CD4-positive, alpha-beta T cell treated with Interleukin-17A for 4 hours (primary cell): ENCODE results near the gene USP21.
"Not testable (repeated sequence)": the region's sequence is repeated elsewhere in the genome, so short reads cannot be mapped to it uniquely, and the experiment has no call there.

Source experiments
- DNase-seq: peaks from one replicate; pipeline ENCODE4 v3.0.0-alpha.2; 2020; ENCODE audit warnings: mixed read lengths

The USP21 gene, protein sequence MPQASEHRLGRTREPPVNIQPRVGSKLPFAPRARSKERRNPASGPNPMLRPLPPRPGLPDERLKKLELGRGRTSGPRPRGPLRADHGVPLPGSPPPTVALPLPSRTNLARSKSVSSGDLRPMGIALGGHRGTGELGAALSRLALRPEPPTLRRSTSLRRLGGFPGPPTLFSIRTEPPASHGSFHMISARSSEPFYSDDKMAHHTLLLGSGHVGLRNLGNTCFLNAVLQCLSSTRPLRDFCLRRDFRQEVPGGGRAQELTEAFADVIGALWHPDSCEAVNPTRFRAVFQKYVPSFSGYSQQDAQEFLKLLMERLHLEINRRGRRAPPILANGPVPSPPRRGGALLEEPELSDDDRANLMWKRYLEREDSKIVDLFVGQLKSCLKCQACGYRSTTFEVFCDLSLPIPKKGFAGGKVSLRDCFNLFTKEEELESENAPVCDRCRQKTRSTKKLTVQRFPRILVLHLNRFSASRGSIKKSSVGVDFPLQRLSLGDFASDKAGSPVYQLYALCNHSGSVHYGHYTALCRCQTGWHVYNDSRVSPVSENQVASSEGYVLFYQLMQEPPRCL

DNA sequence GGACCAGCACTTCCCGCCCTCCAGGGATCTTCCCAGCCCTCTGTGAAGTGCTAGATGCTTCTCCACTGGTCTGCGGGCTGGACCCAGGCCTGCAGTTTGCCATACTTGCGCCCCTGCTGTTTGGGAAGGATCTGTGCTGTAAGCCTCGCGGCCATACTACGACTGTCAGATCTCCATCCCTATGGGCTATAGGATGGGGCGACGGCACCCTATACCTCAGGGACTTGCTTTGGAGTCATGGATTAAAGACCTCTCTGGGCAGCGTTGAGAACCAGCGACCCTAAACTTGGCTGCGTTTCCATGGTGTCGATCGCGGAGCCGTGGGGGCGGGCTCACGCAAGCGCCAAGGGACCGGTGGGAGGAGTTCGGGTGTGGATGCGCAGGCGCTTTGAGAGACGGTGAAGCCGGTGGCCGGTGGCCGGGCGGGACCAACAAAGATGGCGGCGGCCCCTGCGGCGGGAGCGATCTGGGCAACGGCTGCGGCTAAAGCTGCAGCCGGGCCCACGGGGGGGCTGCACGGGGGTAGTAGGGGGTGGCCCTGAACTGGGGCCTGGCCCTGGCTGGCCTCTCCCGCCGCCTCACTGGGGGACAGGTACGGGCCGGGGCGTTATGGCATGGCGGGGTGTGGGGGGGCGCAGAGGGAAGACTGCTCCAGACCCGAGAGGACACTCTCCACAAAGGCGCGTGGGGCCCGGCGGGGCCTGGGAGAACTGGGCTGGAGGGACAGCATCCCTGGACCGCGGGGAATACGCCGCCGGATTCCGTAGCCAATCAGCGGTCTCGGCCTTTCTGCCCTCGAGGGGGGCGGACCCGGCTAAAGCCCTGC, at the start of gene USP21:
USP21 (plus strand) TSS at position 414 of the 826 bp plus-strand sequence. CDS start 1,141 bp downstream, outside the sequence.
- DNase-seq, result peak; percentile 95

DNA sequence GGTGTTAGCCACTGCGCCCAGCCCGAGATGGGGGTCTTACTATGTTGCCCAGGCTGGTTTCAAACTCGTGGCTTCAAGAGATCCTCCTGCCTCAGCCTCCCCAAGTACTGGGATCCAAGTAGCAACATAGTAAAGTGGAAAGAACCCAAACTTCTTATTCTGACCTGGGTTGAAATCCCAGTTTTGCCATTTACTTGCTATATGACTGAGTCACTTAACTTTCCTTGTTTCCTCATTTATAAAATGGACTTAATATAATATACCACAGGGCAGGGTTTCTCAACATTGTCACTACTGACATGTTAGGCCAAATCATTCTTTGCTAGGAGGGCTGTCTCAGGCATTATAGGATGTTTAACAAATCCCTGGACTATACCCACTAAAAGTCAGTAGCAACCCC, 48.2 kb upstream of the USP21 start:
- no peak for DNase-seq

DNA sequence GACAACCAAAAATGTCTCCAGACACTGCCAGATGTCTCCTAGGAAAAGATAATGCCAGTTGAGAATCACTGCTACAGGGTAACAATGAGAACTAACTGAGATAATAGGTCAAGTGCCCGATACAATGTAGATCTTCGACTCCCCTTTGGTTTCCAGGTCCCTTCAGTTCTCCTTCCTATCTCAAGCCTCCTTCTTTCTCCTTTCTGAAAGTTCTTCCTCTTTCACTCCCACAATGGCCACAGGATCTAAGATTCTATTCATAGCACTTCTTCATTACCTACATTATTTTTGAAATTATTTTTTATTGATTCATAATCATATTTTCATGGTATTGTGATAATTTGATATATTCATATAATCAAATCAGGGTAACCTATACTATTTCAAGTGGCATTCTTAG, 47.8 kb upstream of the USP21 start:
- no peak for DNase-seq

DNA sequence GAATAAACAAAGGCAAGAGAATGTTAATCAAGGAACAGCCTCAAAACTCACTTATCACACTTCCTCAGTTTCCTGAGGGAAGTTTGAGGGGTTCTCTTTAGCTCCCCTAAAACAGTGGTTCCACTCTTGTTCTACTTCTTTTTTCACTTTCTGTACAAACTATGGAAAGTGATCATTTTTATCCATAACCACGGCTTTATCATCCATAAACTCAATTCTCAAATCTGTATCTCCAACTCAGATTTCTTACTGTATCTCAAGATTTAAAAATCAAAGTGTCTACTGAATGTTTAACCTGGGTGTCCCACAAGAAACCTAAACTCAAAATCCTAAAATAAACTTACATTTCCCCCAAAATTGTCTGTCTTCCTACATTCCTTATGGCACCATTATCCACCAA, 45.4 kb upstream of the USP21 start:
- DNase-seq, result no peak

DNA sequence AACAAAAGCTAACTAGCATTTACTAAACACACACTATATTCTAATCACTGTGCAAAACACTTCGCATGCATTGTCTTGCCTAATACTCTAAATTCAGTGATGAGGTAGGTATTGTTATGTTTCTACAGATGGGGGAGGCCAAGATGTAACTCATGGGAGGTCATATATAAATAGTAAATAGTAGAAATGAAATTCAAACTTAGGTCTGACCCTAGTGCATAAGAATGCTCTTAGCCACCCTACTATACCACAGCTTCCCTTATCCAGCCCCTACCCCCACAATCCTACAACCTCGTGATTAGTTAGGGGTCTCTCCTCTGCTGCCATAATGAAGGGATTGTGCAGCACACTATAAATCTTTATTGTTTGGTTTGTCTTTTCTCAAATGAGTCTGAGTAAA, 44.7 kb upstream of the USP21 start:
- DNase-seq, result no peak

DNA sequence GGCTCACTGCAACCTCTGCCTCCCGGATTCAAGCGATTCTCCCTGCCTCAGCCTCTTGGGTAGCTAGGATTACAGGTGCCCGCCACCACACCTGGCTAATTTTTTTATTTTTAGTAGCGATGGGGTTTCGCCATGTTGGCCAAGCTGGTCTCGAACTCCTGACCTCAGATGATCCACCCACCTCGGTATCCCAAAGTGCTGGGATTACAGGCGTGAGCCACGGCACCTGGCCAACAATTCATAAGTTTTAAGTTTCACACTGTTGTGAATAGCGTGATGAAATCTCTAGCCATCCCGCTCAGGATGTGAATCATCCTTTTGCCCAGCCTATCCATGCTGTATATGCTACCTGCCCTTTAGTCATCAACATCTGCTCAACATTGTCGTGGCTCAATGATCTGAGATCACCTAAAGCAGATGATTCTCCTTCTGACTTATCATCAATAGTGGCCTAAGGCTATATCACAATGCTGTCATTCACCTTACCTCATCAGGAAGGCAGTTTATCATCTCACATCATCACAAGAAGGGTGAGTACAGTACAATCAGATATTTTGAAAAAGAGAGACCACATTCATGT, 44.1 kb upstream of the USP21 start:
- DNase-seq, result peak; percentile 26

DNA sequence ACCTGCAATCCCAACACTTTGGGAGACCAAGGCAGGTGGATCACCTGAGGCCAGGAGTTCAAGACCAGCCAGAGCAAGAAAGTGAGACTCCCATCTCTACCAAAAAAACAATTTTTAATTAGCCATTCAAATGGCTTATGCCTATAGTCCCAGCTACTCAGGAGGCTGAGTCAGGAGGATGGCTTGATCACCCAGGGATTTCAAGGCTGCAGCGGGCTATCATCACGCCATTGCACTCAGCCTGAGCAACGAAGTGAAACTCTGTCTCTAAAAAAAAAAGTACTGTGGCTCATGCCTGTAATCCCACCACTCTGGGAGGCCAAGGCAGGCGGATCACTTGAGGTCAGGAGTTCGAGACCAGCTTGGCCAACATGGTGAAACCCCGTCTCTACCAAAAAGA, 43.3 kb upstream of the USP21 start:
- not testable (repeated sequence) for DNase-seq

DNA sequence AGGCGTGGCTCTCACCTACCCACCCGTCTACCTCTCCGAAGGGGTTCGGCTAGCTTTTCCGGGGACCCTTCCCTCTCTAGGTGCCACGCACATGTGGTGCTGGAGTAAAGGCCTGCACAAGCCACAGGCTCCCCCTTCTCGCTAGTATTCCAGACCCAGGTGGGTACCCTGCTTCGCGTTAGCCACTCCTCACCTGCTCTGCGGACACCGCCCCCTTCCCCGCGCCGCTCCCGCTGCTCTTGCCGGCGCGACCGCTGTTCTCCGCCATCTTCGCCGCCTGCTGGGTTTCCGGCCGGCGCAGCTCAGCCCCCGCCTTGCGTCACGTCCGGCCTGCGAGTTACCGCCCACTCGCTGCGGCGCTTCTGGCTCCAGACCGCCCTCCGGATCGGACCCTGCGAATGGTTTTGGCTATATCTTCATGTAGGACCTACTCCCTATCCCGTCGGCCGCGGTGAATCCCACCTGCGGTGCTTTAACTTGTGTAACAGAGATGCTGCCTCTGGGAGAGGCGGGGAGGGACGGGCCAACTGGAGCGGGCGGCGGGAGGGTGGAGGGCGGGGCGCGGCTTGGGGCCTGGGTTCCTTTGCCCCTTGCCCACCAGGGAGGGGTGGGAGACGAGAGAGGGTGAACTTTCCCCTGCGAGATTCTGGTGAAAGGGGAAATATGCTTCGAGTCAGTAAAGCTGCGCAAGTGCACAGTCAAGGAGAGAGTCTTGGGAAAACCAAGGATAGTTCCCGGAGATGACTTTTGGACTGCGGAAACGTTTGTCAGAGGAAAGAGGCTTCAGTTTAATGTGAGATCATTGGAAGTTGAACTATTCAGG, 41.3 kb upstream of the USP21 start, which contains the start of the genes NIT1 and PFDN2:
NIT1 (plus strand) TSS at position 347 of the 823 bp plus-strand sequence; CDS start at position 419, 72 bp downstream.
PFDN2 (minus strand) TSS at position 279 of the 823 bp plus-strand sequence; CDS start at position 268, 11 bp downstream.
- peak; percentile 86 for DNase-seq

DNA sequence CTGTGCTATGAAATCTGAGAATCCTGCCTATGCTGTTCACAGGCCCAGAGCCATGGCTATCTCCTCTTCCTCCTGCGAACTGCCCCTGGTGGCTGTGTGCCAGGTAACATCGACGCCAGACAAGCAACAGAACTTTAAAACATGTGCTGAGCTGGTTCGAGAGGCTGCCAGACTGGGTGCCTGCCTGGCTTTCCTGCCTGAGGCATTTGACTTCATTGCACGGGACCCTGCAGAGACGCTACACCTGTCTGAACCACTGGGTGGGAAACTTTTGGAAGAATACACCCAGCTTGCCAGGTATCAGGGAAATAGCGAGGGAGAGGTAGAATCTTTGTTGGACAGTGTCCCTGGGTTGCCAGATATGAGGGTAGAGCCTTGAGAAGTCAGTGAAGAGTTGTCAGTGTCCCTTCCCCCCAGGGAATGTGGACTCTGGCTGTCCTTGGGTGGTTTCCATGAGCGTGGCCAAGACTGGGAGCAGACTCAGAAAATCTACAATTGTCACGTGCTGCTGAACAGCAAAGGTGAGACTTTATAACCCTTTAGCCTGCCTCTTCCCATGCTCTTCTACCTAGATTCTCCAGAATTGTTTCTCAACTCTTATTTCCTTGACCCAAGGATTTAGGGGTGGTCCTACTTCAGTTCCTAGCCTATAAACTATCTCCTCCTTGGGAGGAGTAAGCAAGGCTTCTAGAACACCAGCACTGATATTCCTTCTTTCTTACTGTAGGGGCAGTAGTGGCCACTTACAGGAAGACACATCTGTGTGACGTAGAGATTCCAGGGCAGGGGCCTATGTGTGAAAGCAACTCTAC, 40.0 kb upstream of the USP21 start:
- DNase-seq, result peak; percentile 58

DNA sequence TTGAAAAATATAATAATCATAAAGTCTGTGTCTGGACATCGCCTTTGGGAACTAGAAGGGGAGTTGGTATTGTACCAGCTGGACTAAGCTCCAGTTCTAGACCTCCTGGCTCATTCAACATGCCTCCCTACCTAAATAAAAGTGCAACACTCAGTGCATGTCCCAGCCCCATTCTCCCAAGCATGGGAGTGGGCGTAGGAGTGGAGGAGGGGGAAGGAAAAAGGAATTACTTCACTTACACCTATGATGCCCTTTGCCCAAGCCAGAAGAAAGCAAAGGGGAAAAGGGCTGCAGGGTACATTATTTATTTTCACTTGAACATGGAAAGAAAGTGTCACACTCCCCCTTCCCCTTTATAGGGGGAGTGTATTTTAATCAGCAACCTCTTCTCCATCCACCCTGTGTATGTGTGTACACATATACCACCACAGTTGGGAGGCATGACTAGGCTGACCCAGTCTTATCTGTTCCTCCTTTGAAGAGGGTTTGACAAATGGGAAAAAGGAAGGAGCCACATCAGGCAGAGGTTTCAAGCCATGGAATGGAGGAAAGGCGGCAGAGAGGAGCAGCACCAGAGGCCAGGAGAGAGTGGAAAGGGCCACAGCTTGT, 38.2 kb upstream of the USP21 start:
- no peak for DNase-seq

DNA sequence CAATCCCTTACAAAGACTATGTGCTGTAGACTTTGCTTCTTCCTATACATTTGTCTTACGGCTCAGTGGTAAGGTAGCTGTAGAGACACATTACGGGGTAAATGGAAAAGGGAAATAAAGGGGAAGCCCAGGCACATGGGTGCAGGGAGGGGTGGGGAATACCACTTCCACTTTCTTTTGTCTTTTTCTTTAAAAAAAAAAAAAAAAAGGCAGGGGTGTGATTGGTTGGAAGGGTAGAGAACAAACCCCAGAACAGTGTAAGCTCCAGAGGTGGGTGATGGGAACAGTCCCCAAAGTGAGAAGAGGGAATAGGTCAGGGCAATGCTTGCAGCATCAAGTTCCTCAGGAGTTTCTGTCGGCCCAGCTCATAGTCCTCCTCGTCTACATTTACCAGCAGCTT, 37.5 kb upstream of the USP21 start:
- no peak for DNase-seq

DNA sequence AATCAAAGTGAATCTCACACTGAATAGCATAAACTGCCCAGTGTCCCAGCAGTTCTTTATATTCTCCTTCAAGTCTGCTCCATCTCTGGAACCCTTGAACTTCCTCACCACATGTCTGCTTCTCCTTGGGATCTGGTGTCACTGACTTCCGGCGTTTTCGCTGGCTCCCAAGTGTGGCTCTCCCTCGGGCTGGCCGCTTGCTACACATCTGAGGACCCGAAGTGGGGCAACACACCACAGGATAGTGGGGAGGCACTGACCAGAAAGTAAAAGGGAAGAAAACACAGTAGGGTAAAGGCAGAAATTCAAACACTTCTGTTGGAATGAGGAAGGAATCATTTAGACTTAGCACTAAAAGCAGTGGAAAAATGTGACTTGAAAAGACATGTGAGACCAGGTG, 36.3 kb upstream of the USP21 start:
- no peak for DNase-seq

DNA sequence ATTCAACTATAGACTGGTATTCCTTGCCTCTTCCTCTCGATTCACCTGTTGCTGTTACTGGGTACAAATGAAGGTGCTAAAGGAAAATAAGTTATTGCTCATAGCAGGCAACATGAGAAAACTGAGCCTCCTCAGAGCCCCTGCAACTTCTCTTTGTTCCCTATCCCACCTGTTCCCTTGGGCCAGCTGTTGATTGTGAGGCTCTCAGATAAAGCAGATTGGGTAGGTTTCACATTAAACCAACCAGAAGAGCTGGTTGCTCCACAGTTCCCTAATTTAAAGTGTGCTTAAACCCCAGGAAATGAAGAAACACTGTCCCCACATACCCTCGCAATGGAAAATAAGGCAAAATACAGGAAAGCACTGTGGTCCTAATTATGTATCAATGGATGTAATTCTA, 31.7 kb upstream of the USP21 start:
- DNase-seq, result no peak

DNA sequence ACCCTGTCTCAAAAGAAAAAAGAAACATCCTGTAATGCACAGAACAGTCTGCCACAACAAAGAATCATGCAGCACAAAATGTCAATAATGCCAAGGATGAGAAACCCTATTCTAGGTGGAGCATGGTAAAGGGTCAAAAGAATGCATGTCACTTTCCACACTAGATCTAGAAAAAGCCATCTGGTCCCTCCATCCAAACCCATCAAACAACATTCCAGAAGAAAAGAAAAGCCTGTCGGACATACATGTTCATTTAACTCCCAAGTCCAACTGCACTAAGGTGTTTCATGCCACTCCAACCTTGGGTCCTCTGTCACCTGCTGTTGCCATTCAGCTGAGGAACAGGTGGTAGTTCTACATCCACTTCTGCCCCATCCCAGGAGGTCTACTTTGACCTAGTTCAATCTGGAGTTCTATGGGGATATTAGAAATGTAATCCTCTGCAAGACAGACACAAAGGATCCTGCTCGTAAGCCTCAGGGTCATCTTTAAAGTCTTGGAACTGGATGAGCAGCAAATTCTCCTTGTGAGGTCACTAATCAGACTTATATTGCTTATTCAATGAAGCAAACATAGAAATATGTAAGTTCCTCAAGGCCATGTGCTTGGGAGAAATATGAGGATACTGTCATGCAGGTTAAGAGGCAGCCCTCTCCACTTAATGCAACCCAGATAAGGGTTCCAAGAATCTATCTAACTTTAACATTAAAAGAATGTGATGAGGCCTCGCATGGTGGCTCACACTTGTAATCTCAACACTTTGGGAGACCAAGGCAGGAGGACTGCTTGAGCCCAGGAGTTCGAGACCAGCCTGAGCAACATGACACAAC, 30.5 kb upstream of the USP21 start:
- DNase-seq, result no peak

DNA sequence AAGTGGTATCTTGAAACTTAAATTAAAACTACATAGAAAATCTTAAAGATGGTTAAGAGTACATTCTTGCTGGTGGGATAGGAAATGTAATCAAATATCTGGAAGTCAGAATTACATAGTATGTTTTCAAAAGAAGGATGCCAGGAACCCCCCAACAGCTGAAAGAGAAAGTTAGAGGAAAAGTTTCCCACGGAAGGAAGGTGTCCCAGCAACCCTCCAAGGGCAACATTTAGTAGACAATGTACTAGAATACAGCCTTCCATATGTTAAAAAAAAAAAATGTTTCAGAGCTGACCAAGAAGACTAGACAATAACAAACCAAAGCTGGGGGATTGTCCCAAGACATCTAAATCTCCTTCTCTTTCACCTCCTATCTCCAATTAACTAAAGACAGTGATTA, 29.0 kb upstream of the USP21 start:
- no peak for DNase-seq

DNA sequence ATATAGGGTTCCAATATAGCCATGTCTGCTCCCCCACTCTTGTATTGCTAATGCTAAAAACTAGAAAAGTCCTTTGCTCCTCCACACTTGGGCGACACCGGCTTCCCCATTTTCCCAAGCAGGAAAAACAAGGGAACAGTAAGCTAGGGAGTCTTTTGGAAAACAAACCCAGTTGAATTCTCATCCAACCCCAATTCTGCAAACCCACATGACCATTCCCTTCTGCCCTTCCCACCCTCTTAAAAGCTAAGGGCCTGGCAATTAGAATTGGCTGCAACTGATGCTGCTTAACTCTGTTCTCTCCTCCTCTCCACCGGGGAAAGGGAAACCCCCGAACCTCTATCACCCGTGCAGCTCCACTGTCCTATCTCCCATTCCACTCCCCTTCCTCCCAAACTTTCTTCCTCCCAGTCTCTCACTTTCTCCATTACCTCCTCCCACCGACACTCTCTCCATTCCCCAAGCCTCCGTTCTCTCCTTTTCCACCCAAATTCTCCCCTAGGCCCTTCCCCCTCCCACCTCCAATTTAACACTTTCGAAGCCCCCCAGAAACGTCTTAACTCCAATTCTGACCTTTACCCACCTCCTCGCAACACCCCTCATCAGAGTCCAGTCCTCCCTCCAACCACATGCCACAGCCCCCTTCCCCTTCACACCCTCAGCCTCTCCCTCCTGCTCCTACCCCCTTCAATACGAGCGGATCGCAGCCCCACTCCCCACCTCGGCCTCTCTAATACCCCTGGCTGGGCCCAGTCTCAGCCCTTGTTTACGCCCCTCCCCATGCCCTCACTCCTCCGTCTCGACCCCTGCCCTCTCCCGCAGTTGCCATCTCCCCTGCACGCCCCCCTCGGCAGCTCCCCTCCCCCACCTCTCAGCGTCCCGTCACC, 27.5 kb upstream of the USP21 start:
- no peak for DNase-seq

DNA sequence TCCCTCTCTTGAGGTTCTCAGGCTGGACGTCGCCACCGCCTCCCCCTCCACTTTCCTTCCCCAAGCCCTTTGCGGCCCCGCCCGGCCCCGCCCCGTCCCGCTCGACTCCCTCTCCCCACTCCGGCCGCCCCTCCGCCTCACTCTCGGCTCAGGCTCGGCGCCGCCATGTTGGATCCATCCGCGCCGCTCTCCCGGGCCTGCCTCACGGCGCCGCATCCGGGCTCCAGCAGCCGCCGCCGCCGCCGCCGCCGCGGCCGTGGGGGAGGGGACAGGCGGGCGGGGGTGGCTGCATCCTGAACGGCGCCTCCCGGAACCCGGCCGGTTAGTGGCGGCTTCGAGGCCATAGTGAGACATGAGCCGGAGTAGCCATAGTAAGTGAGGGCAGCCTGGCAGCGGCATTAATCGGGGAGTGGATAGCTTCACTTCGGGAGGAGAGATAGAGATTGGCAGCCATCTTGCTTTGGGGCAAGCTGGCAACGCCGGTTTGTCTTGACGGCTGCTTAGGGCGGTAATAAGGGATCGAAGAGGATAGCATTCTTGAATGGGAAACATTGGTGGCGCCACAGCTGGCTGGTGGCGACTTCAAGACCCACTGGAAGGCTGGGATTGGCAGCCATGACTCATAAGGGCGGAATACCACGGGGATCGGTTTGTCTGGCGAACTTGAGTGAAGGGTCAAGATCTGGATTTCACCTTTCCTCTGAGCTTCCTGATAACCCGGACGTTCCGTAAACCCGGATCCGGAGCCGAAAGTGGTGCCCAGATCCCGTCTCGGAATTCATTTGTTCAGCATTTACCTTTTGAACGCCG, 26.7 kb upstream of the USP21 start, which contains the start of gene DEDD:
DEDD (minus strand) TSS at position 258 of the 810 bp plus-strand sequence. CDS start 8,205 bp downstream, outside the sequence.
- DNase-seq, result peak; percentile 90
